Activated CD8-positive, alpha-beta memory T cell treated with anti-CD3 and anti-CD28 coated beads for 36 hours (primary cell): Measurements from ENCODE around the gene GLB1L2. TPM values are rescaled to one million over a fixed set of nuclear protein-coding genes. Genes with fewer than 3 reads are reported as not detected.

ENCODE experiments used
- CTCF ChIA-PET: fragments of 350-600 bp; sonication (Branson Sonifier 250); formaldehyde crosslinking; loops from one replicate; lab custom pipeline; 2021; ENCODE audit warnings: antibody characterized with exemption; lab: Charles Lee
- POLR2A ChIA-PET: fragments of 350-600 bp; sonication (Branson Sonifier 250); formaldehyde crosslinking; loops from one replicate; lab custom pipeline; 2021; ENCODE audit warnings: antibody characterized with exemption; lab: Charles Lee
- total RNA-seq, 2 experiments: library from RNA; stranded (reverse); gene quantifications; one replicate each; pipeline ENCODE4 v1.2.3, GENCODE V29; 2021

GLB1L2 gene
- total RNA-seq, 2 experiments from 2014 or later = 8.6 to 9.0 TPM

GRCh38 chr11:134361661-134362060, 29.9 kb downstream of the GLB1L2 start:
- ChIA-PET CTCF (no interaction called here), POLR2A (no interaction called here)

GRCh38 chr11:134362192-134362901, 30.6 kb downstream of the GLB1L2 start:
- CTCF ChIA-PET = interaction anchor here (0.6 kb wide), 1 partner anchor 199 kb away, joined by 4 read pairs; no protein-coding TSS in a partner anchor
- POLR2A ChIA-PET = no interaction called here

- POLR2A ChIA-PET = no interaction called here
- CTCF ChIA-PET = no interaction called here
Measured at GRCh38 chr11:134363161-134363560, 31.4 kb downstream of the GLB1L2 start.

GRCh38 chr11:134363592-134363991, 31.8 kb downstream of the GLB1L2 start:
- ChIA-PET CTCF (no interaction called here), POLR2A (no interaction called here)

- POLR2A ChIA-PET = no interaction called here
- CTCF ChIA-PET = no interaction called here
Measured at GRCh38 chr11:134364261-134364660, 32.5 kb downstream of the GLB1L2 start.

- CTCF ChIA-PET = no interaction called here
- POLR2A ChIA-PET = no interaction called here
Measured at GRCh38 chr11:134365011-134365925, 33.5 kb downstream of the GLB1L2 start.

GRCh38 chr11:134366254-134366653, 34.5 kb downstream of the GLB1L2 start:
- CTCF ChIA-PET = no interaction called here
- POLR2A ChIA-PET = no interaction called here

GRCh38 chr11:134367781-134368180, 36.0 kb downstream of the GLB1L2 start:
- POLR2A ChIA-PET = no interaction called here
- CTCF ChIA-PET = no interaction called here

- ChIA-PET CTCF (no interaction called here), POLR2A (no interaction called here)
Measured at GRCh38 chr11:134369656-134370525, 38.1 kb downstream of the GLB1L2 start.

GRCh38 chr11:134370526-134371435, 39.0 kb downstream of the GLB1L2 start:
- ChIA-PET POLR2A (no interaction called here), CTCF (no interaction called here)

- CTCF ChIA-PET = no interaction called here
Measured at GRCh38 chr11:134371436-134372185, 39.8 kb downstream of the GLB1L2 start.

GRCh38 chr11:134372536-134372935, 40.7 kb downstream of the GLB1L2 start:
- POLR2A ChIA-PET = no interaction called here
- CTCF ChIA-PET = no interaction called here

More at GRCh38 chr11:134371436-134372185, 39.8 kb downstream of the GLB1L2 start:
- POLR2A ChIA-PET = no interaction called here

GRCh38 chr11:134372961-134373360, 41.2 kb downstream of the GLB1L2 start:
- ChIA-PET CTCF (no interaction called here), POLR2A (no interaction called here)

GRCh38 chr11:134373591-134374052, 41.8 kb downstream of the GLB1L2 start:
- ChIA-PET POLR2A (no interaction called here), CTCF (no interaction called here)

GRCh38 chr11:134374171-134374570, 42.4 kb downstream of the GLB1L2 start:
- CTCF ChIA-PET = no interaction called here
- POLR2A ChIA-PET = no interaction called here

- CTCF ChIA-PET = no interaction called here
- POLR2A ChIA-PET = no interaction called here
Measured at GRCh38 chr11:134374891-134375550, 43.2 kb downstream of the GLB1L2 start.

- POLR2A ChIA-PET = no interaction called here
- CTCF ChIA-PET = no interaction called here
Measured at GRCh38 chr11:134376150-134376921, 44.5 kb downstream of the GLB1L2 start.
